ENCODE measurements around the gene AVPI1.

AVPI1 gene, protein sequence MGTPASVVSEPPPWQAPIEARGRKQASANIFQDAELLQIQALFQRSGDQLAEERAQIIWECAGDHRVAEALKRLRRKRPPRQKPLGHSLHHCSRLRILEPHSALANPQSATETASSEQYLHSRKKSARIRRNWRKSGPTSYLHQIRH

DNA sequence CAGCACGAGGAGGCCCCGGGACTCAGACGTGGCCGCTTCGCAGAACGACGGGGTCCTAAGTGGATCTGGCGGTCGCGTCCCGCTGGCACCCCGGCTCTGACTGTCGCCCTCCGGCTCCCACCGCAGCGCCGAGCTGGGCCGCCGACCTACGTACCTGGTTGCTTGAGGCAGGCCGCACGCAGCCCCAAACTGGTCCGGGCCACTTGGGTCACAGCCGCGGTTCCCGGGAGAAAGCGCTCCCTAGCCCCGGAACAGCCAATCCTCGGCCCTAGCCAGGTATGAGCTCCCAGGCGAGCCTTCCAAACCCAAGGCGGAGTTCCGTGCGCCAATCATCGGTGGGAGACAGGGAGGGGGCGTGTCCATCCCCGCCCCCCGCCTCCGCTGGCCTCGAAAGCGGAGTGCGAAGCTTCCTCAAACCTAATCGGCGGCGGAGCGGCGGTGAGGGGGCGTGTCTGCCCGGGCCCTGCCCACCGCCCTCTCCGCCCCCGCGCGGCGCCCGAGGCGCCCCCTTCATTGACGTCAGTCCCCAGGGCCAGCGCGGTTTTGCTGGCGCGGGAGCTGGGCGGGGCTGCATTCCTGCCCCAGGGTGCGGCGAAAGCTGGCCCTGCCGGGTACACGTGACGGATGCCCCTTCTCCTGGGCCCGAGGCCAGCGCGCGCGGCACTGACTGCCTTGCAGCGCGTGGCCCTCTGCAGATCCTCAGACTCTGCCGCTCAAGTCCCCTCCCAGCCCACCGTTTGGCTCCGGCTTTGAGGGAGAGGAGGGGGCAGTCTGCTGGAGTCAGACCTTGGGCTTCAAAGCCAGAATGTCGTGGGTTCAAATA lies at the start of gene AVPI1:
AVPI1 (minus strand) TSS at position 280 of the 823 bp plus-strand sequence. CDS start 7,336 bp downstream, outside the sequence.
- DNase-seq (ENCODE audit: low spot score) = peak; percentile 96

DNA sequence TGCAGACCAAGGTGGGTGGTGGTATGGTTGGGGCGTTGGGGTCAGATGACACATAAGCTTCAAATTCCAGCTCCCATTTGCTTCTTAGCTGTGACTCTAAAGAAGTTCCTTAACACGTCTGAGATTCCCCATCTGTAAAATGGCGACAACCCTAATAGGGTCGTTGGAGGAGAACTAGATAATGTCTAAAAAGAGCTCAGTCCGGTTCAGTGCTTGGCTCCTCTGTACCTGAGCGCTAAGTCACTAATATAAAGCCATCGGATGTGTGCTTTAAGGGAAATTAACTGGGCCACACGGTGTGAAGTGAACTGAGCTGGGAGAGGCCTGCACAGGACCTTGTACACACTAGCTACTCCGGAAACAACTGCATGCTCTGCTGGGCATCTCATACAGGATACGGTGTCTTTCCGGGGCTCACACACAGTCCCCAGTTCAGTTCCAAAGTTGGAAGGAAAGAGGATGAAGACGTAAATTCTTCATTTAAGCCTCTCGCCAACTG lies 49.4 kb upstream of the AVPI1 start:
- DNase-seq (ENCODE audit: low spot score) = no peak

DNA sequence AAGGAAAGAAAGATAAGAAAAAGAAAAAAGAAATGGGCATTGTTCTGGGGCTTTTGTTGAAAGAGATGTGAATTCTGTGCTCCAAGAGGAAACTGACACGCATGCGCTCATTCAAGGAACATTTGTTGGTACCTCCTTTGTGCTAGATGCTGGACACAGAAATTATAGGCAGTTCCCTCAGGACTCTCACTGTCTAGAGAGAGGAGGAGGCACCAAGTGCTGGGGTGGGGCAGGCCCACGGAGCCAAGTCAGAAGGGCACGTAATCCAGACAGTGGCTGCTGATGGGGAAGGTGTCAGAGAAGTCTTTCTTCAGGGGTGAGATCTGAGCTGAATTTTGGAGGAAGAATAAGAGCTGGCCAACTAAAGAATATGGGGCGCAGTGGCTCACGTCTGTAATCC lies 47.0 kb upstream of the AVPI1 start:
- no peak for DNase-seq (ENCODE audit: low spot score)

DNA sequence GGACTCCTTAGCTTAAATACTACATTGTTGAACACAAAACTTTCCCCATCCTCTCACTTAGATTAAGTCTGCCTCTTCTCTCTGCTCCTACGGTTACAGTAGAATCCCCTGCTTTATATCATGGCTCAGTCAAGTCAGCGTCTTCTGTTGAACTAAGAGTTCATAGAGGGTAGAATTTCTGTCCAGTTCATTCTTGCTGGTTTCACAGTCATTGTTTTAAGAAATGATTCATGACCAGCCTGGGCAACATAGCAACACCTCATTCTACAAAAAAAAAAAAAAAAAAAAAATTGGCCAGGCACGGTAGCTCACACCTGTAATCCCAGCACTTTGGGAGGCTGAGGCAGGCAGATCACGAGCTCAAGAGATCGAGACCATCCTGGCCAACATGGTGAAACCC lies 46.2 kb upstream of the AVPI1 start:
- no peak for DNase-seq (ENCODE audit: low spot score)

DNA sequence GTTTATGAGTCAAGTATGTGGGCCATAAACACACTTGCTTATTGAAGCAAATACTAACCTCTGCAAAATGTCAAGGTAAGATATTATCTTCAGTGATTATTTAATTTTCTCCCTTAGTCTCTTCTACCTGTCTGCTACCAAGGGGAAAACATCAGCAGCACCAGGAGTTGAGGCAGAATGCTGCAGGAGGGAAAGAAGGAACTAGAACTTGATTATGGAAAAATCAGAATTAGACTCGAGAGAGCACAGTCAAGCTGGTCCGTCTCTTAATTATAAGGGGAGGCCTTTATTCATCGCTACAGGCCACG lies 45.0 kb upstream of the AVPI1 start:
- no peak for DNase-seq (ENCODE audit: low spot score)

DNA sequence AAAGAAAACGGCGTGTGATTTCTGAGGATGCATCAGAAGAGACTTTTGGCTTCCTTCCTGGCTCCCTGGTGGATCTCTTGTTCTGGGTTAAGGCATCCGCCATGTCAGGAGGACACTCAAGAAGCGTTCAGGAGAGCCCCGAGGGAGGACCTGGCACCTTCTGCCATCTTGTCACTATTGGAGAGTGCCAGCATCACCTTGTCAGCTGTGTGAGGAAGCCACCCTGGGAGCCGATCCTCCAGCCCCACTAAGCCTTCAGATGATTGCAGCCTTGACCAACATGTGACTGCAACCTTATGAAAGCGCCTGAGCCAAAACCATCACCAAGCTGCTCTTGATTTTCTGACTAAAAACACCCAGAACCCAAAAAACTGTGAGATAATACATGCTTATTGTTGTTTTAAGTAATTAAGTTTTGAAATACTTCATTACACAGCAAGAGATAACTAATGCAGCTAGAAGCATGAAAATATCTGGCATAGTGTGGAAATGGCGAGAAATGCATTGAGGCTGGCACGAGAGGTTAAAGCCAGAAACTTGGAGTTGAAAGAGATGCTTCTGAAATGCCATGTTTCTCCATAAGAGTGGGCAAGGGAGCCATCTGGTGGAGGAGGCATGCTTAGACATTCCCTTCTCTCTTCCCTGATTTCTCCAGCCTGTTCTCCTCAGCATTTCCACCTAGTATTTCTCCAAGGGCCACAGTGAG lies 44.5 kb upstream of the AVPI1 start:
- DNase-seq (ENCODE audit: low spot score) = no peak

DNA sequence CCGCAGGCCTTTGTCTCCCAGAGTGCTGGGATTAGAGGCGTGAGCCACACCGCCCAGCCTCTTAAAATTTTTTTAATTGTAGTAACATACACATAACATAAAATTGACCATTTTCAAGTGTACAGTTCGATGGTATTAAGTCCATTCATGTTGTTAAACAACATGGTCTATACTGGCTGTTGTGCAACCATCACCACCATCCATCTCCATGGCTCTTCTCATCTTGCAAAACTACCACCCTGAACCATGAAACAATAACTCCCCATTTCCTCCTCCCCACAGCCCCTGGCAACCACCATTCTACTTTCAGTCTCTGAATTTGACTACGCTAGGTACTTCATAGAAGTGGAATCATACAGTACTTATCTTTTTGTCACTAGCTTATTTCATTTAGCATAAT lies 42.0 kb upstream of the AVPI1 start:
- DNase-seq (ENCODE audit: low spot score) = no peak

DNA sequence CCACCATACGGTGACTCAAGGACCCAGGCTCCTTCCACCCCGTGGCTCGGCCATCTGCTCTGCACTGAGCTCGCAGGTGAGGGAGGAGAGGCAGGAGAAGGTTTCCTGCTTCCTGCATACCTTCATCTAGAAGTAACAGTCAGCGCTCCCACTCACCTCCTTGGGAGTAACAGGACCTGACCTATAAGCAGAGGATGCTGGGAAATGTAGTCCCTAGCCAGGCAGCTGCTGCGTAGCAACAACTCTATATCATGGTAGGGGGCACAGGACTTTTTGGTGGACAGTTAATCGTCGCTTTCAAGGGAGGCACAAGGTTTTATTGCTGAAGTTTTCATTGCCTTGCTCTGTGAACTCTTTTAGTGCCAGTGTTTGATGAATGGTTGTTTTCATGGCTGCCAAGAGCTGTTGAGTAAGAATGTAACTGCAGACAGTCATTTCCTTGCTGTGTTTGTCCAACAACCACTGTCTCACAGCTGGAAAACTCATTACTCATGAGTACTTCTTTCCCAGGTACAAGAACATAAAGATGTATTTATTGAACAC lies 39.7 kb upstream of the AVPI1 start:
- DNase-seq (ENCODE audit: low spot score) = no peak

DNA sequence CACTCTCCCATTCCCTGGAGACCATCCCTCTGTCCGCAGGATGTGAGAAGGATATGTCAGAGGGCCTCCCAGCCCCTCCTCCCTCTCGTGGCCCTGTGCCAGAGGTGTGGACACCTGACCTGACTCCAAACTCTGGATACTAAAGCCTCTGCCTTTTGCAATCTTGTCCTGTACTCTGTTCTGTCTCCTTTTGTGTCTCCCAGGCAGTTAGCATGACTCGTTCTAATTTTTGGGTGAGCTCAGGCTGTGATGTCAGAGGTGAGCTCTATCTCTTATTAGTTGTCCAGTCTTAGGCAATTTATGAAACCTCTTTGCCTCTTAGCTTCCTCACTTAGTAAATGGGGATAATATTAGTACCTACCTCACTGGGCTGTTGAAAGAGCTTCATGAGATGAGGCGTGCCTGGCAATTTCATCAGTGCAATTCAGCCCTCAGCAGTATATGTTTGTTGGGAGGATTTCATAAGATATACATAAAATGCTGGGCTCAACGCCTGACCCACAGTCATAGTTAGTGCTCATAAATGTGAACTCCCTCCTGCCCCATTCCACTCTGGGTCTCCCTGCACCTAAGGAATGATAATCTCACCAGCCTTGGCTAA lies 37.4 kb upstream of the AVPI1 start:
- no peak for DNase-seq (ENCODE audit: low spot score)

DNA sequence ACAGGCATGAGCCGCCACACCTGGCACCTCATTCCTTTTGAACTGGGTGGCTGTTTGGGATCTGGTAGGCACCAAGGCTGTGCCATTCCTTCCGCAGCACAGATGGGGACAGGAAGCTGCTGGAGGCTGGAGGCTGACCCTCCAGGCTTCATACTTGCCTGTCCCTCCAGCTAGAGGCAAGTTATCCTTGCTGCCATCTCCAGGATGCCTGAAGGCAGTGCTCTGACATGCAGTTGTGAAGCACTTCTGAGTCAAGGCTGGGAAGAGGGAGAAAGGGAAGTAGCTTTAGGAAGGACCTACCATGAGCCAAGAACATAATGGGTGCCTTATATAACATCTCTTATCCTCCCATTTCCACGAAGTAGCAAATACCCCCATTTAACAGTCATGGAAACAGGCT lies 36.0 kb upstream of the AVPI1 start:
- no peak for DNase-seq (ENCODE audit: low spot score)

DNA sequence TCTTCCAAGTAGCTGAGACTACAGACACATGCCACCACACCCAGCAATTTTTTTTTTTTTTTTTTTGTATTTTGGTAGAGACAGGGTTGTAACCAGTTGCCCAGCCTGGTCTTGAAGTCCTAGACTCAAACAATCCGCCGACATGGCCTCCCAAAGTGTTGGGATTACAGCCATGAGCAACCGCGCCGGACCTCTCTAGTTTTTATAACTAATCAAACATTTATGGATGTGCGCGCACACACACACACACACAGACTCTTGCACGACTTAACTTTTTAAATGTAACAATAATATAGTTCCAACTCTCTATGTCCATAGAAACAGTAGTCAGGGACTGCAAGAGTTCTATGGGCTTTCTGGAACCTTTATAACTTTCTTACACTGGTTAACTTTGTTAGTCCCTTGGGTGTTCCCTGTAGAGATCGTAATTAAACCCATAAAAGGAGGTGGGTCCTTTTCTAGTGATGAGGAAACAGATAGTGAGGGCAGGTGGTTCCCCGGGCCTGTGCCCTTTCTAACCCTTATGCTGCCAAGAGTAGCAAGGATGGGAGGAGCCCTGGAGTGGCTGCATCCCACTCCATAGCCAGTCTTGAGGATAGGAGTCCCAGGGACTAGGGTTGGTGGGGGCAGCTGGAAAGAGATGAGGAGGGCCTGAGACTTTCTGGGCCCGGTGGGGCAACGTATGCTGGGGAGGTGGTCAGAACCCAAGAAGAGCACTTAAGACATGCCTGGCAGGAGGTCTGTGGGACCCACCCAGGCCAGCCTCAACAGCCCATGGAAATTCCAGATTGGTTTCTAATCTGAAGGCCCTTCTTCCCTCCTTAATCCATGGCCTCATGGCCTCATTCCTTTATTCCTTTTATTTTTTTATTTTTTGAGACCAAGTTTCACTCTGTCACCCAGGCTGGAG lies 35.1 kb upstream of the AVPI1 start:
- no peak for DNase-seq (ENCODE audit: low spot score)

DNA sequence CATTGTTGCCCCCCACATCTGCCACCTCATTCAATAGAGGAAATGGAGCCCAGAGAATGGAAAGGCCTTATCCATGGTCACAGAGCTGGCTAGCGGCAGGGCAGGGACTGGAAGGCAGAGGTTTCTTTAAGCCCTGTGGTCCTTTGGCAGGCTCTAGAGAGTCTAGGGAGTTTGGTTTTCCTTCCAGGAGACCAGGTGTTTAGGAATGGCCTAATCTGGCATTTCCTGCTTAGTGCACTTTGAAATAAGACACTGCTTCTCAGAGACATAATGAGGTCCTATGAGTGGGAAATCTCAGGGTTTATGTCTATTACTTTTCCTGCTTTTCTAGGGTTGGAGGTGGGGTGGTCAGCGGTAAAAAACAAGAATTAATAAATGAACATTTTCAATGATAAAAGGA lies 32.6 kb upstream of the AVPI1 start:
- DNase-seq (ENCODE audit: low spot score) = no peak

DNA sequence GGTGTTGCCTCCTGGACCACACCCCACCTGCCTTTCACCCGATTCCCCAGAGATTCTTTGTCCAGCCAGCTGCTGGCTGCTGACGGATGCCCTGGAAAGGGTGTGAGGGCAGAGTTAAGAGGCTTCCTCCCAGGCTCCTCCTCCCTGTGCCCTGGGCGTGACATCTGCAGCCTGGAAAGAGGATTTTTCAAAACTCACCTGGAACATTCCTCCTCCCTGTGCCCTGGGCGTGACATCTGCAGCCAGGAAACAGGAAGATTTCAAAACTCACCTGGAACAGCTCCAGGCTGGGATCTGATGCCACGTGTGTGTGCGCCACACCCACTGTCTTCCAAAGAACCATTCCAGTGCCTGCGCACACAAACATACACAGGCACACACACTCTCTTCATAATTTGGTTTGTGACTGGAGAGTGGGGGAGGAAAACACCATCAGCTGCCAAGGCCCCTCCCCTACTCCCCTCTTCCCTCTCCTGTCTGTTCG lies 31.7 kb upstream of the AVPI1 start:
- no peak for DNase-seq (ENCODE audit: low spot score)

DNA sequence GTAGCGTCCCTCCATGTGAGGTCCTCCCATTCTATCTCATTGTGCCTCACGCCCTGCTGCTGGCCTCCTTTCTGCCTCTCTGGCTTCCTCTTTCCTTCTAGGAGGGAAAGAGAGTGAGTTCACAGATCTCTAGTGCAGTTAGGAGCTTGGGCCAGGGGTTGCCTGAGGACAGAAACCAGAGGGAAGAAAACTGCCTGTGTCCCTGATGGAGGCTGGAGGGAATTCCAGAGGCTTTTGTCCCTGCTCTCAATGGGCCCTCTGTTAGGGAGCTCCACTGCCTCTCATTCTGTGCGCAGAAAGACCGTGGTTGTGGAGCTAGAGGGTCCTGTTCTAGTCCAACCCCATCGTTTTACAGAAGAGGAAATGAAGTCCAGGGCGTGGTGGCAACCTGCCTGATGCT lies 31.1 kb upstream of the AVPI1 start:
- DNase-seq (ENCODE audit: low spot score) = no peak

DNA sequence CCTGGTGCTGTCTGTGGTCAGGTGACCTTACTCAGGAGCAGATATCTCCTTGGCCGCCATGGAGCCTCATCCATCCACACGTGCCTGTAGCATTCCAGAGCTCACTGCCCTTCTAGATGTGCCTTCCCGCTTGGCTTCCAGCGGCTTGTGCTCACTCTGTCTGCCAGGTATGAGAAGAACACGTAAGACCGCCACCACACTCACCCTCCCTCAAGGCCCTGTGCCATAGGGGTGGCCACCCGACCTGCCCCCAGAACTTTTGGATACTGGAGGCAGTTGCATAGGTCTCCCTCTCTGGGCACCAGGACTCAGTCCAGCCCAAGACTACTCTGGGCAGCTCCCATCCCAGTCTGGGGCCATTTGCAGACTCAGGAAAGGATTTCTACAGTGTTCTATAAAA lies 30.6 kb upstream of the AVPI1 start:
- no peak for DNase-seq (ENCODE audit: low spot score)

DNA sequence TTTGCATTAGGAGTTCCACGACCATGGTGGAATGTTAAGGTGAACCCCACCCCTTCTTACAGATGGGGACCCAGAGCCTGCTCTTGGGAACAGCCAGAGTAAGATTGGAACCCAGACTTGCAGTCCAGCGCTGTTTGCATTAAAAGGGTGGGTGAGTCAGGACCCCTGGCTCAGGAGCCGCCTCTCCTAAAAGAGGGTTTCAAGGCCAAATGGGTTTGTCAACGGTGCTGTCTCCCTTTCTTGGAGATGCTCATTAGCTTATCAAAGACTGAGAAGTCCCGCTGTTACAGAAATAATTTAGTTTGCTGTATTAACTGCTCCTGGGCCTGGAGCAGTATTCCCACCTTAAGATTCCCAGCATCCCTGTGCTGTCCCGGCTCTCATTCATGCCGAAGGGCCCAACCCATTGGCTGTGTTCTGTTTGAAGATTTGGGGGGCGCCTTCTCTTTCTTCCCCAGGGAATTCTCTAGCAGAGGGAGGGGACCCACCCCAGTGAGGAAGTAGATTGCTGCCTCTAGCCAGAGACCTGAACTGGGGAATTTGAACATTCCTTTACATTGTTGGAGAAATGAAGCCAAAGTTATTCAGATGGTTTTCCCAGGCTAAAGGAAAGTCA lies 28.3 kb upstream of the AVPI1 start:
- DNase-seq (ENCODE audit: low spot score) = no peak

DNA sequence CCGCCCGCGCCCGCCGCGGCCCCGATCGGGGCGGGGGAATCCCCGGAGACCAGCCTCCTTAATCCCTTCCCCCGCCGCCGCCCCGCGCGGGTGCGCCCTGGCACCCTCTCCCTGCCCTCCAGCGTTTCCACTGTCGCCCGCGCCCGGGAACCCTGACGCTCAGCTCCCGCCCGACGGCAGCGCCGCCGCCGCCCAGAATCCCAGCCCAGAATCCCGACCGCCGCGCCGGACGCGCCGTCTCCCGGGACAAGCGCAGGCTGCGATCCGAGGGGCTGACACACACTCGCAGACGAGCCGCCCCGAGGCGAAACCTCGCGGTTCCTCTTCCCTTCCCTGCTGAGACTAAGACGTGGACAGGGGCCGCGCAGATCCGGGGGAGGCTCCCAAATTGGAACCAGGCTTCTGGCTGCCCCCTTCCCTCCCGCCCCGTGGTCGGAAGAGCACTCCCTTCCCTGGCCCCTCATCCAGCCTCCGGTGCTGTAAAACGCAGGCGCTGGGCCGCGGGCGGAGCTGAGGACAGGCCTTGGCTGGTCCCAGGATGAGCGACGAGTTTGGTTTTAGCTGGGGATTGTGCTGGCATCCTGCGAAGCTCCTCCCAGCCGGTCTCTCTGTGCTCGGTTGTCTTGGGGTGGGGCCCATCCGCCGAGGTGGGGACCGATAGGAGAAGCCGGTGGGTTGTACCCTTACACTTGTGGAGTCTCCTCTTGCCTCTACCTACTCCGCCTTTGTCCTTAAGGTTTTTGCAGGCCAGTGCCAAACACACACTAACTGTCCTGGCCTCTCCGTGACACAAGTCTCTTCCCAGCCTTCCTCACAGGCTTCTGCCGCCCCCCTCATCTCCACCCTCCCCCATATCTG lies 27.6 kb upstream of the AVPI1 start:
- peak; percentile 86 for DNase-seq (ENCODE audit: low spot score)

DNA sequence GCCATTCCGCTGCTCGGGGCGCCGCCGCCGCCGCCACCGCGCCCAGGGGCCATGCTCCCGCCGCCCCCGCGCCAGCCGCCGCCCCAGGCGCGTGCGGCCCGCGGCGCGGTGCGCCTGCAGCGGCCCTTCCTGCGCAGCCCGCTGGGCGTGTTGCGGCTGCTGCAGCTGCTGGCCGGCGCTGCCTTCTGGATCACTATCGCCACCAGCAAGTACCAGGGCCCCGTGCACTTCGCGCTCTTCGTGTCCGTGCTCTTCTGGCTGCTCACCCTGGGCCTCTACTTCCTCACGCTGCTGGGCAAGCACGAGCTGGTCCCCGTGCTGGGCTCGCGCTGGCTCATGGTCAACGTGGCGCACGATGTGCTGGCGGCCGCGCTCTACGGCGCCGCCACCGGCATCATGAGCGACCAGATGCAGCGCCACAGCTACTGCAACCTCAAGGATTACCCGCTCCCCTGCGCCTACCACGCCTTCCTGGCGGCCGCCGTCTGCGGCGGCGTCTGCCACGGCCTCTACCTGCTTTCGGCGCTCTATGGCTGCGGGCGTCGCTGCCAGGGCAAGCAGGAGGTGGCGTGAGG lies 26.9 kb upstream of the AVPI1 start:
- peak; percentile 83 for DNase-seq (ENCODE audit: low spot score)

DNA sequence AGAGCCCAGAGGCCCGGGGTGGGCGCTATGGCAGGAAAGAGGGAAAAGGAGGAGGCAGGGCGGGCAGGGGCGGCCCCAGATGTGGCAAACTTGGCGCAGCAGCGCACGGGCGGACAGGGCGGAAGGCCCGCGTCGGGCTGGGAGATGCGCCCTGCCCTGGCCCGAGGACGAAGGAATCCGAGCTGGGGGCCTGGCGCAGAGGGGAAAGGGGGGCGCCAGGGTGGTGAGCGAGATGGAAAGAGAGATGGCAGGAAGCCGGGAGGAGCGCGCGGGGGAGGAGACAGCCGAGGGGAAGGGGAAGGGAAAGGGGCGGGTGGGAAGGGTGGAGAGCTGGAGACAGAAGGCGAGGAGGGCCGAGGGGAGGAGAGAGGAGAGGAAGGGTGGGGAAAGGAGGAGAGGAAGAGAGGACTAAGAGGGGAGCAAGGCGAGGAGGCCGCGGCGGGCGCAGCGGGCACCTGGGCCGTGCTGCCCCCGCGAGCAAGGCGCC lies 26.3 kb upstream of the AVPI1 start, which contains the start of gene MARVELD1:
MARVELD1 (plus strand) TSS at position 392 of the 487 bp plus-strand sequence. CDS start 147 bp downstream, outside the sequence.
- DNase-seq (ENCODE audit: low spot score) = peak; percentile 92
